GM21360 (cell line): ENCODE results near the gene CCDC186.

Experiments used
- ATAC-seq: cut with Tn5 transposase; IDR thresholded peaks from one replicate; pipeline ENCODE4 v1.9.1; 2021; ENCODE audit warnings: mild to moderate bottlenecking, moderate library complexity; ENCODE audit not compliant: unreplicated experiment

Gene CCDC186

DNA sequence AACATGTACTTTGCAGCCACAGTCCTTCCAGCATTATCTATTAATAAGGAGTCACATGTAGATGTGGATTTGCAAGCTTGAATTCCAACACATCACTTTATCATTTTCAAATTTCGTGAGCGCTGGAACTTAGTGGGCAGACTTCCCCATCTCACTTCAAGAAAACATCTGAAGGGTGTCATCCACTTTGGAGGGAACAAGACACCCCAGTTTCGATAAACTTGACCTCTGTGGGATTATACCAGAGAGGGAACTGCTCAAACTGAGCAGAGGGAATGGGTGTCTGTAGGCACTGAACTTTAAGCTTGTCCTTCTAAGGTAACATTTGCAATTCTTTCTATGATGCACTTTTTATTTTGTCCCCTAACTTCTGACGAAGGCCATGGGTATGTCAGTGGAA is 102.8 kb downstream of the CCDC186 start:
- no peak for ATAC-seq
